SK-N-SH treated with all-trans-retinoic acid at 6 μM for 48 hours (cell line): ENCODE results near the gene ARRDC4.
"Not testable (repeated sequence)": the region's sequence is repeated elsewhere in the genome, so short reads cannot be mapped to it uniquely, and the experiment has no call there.

Experiments
- ATAC-seq: fragments of 200-7000 bp; cut with Tn5 transposase; 3 replicates; pipeline ENCODE4 v1.9.1; 2020; ENCODE audit warnings: mild to moderate bottlenecking, moderate library complexity
- BACH2 ChIP-seq: fragments of 250-450 bp; sonication (Bioruptor Pico); IDR thresholded peaks from 2 replicates; pipeline ENCODE4 v1.9.0; 2021; ENCODE audit warnings: mild to moderate bottlenecking, borderline replicate concordance
- CREB5 ChIP-seq: fragments of 250-450 bp; sonication (Bioruptor Pico); IDR thresholded peaks from 2 replicates; pipeline ENCODE4 v1.5.1; 2020; ENCODE audit warnings: low read depth, mild to moderate bottlenecking, moderate library complexity
- CSRNP3 ChIP-seq: fragments of 250-450 bp; sonication (Bioruptor Pico); IDR thresholded peaks from 2 replicates; pipeline ENCODE4 v1.5.1; 2021; ENCODE audit warnings: mild to moderate bottlenecking, moderate library complexity
- ESRRG ChIP-seq: fragments of 250-450 bp; sonication (Bioruptor Pico); IDR thresholded peaks from 2 replicates; pipeline ENCODE4 v1.6.1; 2021; ENCODE audit warnings: mild to moderate bottlenecking
- GLIS3 ChIP-seq: fragments of 250-450 bp; sonication (Bioruptor Pico); IDR thresholded peaks from 2 replicates; pipeline ENCODE4 v1.5.0; 2020; ENCODE audit warnings: mild to moderate bottlenecking, moderate library complexity
- ISL1 ChIP-seq: fragments of 250-450 bp; sonication (Bioruptor Pico); IDR thresholded peaks from 2 replicates; pipeline ENCODE4 v2.1.2; 2022; ENCODE audit warnings: mild to moderate bottlenecking, moderate library complexity
- OSR1 ChIP-seq: fragments of 250-450 bp; sonication (Bioruptor Pico); IDR thresholded peaks from 2 replicates; pipeline ENCODE4 v1.8.0; 2022; ENCODE audit warnings: moderate library complexity, mild to moderate bottlenecking, inconsistent platforms
- RARB ChIP-seq: fragments of 250-450 bp; sonication (Bioruptor Pico); IDR thresholded peaks from 2 replicates; pipeline ENCODE4 v1.8.0; 2021; ENCODE audit warnings: mild to moderate bottlenecking, moderate library complexity
- TCF4 ChIP-seq: fragments of 250-450 bp; sonication (Bioruptor Pico); IDR thresholded peaks from 2 replicates; pipeline ENCODE4 v1.8.0; 2021; ENCODE audit warnings: mild to moderate bottlenecking, moderate library complexity, borderline replicate concordance
- TOX ChIP-seq: fragments of 250-450 bp; sonication (Bioruptor Pico); IDR thresholded peaks from 2 replicates; pipeline ENCODE4 v1.8.0; 2021; ENCODE audit warnings: mild to moderate bottlenecking, moderate library complexity, borderline replicate concordance
- TSHZ2 ChIP-seq: fragments of 250-450 bp; sonication (Bioruptor Pico); IDR thresholded peaks from 2 replicates; pipeline ENCODE4 v1.5.0; 2020; ENCODE audit warnings: mild to moderate bottlenecking, moderate library complexity
- ZFP3 ChIP-seq: fragments of 250-450 bp; sonication (Bioruptor Pico); IDR thresholded peaks from 2 replicates; pipeline ENCODE4 v1.5.0; 2020; ENCODE audit warnings: mild to moderate bottlenecking, moderate library complexity
- ZFP30 ChIP-seq: fragments of 450-650 bp; formaldehyde crosslinking; IDR thresholded peaks from 2 replicates; pipeline ENCODE4 v1.5.0; 2022; ENCODE audit warnings: mild to moderate bottlenecking, moderate library complexity
- ZNF70 ChIP-seq: fragments of 450-650 bp; formaldehyde crosslinking; IDR thresholded peaks from 2 replicates; pipeline ENCODE4 v1.5.0; 2020; ENCODE audit warnings: mild to moderate bottlenecking, moderate library complexity
- ZNF8 ChIP-seq: fragments of 450-650 bp; formaldehyde crosslinking; IDR thresholded peaks from 2 replicates; pipeline ENCODE4 v1.5.0; 2020; ENCODE audit warnings: mild to moderate bottlenecking, moderate library complexity
- TF ChIP-seq, protein P1 (sequence below): fragments of 250-450 bp; sonication (Bioruptor Pico); IDR thresholded peaks from 2 replicates; pipeline ENCODE4 v1.8.0; 2020; ENCODE audit warnings: mild to moderate bottlenecking, moderate library complexity, borderline replicate concordance
- TF ChIP-seq, protein P2 (sequence below): fragments of 250-450 bp; sonication (Bioruptor Pico); IDR thresholded peaks from 2 replicates; pipeline ENCODE4 v1.8.0; 2021; ENCODE audit warnings: low read depth, mild to moderate bottlenecking, moderate library complexity, borderline replicate concordance

Gene ARRDC4

GRCh38 chr15:97984157-97984556 is 23.7 kb downstream of the ARRDC4 start (continued):
- TF ChIP-seq, protein P1, sequence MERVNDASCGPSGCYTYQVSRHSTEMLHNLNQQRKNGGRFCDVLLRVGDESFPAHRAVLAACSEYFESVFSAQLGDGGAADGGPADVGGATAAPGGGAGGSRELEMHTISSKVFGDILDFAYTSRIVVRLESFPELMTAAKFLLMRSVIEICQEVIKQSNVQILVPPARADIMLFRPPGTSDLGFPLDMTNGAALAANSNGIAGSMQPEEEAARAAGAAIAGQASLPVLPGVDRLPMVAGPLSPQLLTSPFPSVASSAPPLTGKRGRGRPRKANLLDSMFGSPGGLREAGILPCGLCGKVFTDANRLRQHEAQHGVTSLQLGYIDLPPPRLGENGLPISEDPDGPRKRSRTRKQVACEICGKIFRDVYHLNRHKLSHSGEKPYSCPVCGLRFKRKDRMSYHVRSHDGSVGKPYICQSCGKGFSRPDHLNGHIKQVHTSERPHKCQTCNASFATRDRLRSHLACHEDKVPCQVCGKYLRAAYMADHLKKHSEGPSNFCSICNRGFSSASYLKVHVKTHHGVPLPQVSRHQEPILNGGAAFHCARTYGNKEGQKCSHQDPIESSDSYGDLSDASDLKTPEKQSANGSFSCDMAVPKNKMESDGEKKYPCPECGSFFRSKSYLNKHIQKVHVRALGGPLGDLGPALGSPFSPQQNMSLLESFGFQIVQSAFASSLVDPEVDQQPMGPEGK (CRISPR knock-in tag), result no peak
- TF ChIP-seq TOX (no peak), ESRRG (no peak), ZFP30 (no peak), ISL1 (CRISPR knock-in tag) (no peak), OSR1 (CRISPR knock-in tag) (no peak), ZFP3 (no peak), GLIS3 (CRISPR knock-in tag) (no peak), TCF4 (CRISPR knock-in tag) (no peak)
- TF ChIP-seq, protein P2, sequence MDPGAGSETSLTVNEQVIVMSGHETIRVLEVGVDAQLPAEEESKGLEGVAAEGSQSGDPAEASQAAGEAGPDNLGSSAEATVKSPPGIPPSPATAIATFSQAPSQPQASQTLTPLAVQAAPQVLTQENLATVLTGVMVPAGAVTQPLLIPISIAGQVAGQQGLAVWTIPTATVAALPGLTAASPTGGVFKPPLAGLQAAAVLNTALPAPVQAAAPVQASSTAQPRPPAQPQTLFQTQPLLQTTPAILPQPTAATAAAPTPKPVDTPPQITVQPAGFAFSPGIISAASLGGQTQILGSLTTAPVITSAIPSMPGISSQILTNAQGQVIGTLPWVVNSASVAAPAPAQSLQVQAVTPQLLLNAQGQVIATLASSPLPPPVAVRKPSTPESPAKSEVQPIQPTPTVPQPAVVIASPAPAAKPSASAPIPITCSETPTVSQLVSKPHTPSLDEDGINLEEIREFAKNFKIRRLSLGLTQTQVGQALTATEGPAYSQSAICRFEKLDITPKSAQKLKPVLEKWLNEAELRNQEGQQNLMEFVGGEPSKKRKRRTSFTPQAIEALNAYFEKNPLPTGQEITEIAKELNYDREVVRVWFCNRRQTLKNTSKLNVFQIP (CRISPR knock-in tag), result no peak

- not testable (repeated sequence) for ATAC-seq
Observed at GRCh38 chr15:97985979-97986378, 25.5 kb downstream of the ARRDC4 start.

GRCh38 chr15:97986781-97987180 is 26.3 kb downstream of the ARRDC4 start:
- TF ChIP-seq TOX (no peak), ISL1 (CRISPR knock-in tag) (no peak), ZNF8 (no peak), RARB (CRISPR knock-in tag) (no peak)
- ATAC-seq, result no peak

GRCh38 chr15:97989299-97989698 is 28.8 kb downstream of the ARRDC4 start:
- ATAC-seq, result no peak
- no peak for TF ChIP-seq RARB (CRISPR knock-in tag)
- no peak for TF ChIP-seq CREB5 (CRISPR knock-in tag)
- TF ChIP-seq ZFP30, result no peak
- no peak for TF ChIP-seq CSRNP3 (CRISPR knock-in tag)
- TF ChIP-seq, protein P1 (CRISPR knock-in tag), result no peak
- TF ChIP-seq ZNF70 (CRISPR knock-in tag), result no peak
- TF ChIP-seq BACH2 (CRISPR knock-in tag), result no peak
- no peak for TF ChIP-seq ESRRG
- no peak for TF ChIP-seq TSHZ2
- no peak for TF ChIP-seq GLIS3 (CRISPR knock-in tag)
